Astrocyte of the spinal cord (primary cell): Measurements from ENCODE around the gene SSBP1.

Experiments
- DNase-seq: peaks from one replicate; pipeline ENCODE4 v3.0.0; 2011; ENCODE audit warnings: low read depth, low spot score
- H3K4me3 ChIP-seq: 2 replicates; pipeline ENCODE4 v1.5.1; 2011; ENCODE audit warnings: low read depth, mild to moderate bottlenecking, low read length, moderate library complexity
- in situ Hi-C: cut with HindIII; loops from 2 replicates; pipeline ENCODE4 v1.10.0; 2017; ENCODE audit warnings: low sequenced_read_pairs
- TF ChIP-seq, protein P1 (sequence below): IDR thresholded peaks from 2 replicates; pipeline ENCODE4 v1.5.1; 2012; ENCODE audit warnings: low read depth, mild to moderate bottlenecking, low read length, inconsistent platforms

SSBP1 gene

DNA sequence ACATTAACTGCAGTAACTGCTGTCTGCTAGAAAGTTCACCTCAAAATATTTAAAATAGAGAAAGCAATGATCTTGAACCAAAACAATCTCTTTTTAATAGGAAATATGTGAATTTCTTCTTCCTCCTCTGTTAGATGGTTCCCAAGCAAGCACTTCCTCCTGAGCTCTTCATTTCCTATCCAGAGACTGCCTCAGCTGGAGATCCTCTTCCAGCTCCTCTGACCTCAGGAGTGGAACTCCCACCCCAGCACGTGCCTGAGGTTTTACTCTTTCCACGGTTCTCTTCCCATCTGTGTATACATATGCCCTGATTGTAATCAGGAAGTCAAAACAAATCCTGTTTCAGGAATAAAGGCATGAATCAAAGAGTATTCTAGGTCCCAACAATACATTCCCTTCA is 41.8 kb upstream of the SSBP1 start:
- in situ Hi-C loops: no loop called here
- DNase-seq: no peak
- no peak overlapping the region for H3K4me3 ChIP-seq
- TF ChIP-seq, protein P1, sequence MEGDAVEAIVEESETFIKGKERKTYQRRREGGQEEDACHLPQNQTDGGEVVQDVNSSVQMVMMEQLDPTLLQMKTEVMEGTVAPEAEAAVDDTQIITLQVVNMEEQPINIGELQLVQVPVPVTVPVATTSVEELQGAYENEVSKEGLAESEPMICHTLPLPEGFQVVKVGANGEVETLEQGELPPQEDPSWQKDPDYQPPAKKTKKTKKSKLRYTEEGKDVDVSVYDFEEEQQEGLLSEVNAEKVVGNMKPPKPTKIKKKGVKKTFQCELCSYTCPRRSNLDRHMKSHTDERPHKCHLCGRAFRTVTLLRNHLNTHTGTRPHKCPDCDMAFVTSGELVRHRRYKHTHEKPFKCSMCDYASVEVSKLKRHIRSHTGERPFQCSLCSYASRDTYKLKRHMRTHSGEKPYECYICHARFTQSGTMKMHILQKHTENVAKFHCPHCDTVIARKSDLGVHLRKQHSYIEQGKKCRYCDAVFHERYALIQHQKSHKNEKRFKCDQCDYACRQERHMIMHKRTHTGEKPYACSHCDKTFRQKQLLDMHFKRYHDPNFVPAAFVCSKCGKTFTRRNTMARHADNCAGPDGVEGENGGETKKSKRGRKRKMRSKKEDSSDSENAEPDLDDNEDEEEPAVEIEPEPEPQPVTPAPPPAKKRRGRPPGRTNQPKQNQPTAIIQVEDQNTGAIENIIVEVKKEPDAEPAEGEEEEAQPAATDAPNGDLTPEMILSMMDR: no peak

DNA sequence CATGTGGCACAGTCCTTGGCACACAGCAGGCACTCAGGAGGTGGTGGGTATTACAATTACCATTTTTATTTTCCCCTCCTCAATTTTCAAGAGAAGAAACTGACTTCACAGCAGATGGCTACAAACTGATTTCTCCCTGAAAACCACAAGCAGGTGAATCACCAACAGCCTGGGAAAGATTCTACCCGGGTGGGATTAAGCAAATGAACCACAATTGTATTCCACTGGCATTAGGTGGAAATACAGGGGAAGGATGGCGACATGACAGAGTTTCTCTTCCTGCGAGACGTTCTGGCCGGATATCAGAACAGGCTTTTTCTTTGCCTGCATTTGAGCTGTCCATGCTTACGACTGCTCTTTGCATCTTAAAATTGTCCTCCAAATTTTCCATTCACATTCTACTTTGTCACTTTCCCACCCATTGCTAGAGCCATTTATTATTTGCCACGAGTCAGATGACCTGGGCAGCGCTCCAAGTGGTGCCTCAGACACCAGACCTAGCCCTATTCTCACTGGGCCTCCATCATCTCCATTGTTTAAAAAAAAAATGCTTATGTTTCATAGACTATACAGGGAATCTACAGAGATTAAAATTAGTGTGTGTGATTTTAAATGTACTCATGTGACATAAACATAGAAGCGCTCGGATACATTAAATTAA is 40.8 kb upstream of the SSBP1 start:
- TF ChIP-seq, protein P1: no peak
- peak; percentile 76 for DNase-seq
- in situ Hi-C loops: no loop called here
- no peak overlapping the region for H3K4me3 ChIP-seq

DNA sequence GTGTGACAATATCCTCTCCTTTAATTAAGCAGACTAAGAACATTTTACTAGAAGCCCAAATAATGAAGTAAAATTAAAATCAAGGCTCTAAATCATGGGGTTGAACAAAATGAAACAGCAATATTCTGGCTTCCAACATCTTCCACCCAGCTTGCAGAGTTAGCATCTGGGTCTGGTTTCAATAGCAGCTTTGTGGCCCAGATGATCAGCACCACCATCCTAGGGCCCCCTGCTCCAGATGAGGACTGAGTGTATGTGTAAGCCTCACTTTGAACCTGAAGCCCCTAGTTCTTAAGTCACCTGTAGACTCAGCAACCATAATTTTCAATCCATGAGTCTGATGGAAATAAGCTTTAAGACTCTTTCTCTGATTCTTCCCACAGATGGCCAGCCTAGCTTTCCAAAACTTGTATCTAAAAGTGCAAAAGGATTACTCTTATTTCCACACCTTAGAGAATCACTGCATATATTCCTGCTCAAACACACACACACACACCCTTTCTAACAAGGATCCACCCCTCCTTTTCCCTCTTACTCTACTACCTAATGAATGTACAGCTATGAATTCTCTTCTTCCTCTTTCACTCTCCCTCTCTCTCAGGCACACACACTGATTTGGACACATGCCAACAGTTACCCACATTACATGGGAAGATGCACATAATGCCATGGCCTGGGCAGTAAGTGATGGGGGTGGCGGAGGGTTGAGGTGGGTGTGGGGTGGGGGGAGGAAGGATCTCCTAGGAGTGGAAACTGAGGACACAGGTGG is 39.7 kb upstream of the SSBP1 start:
- in situ Hi-C loops: no loop called here
- DNase-seq: no peak
- H3K4me3 ChIP-seq: no peak overlapping the region
- TF ChIP-seq, protein P1: no peak

DNA sequence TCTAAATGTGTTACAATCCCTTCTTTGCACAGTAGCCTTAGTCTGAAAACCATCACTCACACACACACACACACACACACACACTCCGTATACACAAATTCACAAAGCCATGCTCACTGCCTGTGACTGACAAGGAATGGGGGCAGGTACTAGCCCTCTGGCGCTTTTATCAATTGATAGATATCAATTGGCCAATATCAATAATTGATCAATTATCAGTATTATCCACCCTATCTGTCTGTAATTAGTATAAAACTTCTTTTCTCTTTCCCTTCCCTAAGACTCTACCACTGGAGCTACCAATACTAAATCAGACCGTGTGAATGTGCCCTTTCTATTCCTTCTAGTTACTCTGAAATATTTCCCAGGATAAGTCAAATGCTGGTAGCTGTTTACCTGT is 38.3 kb upstream of the SSBP1 start:
- DNase-seq: no peak
- in situ Hi-C loops: no loop called here
- no peak overlapping the region for H3K4me3 ChIP-seq
- TF ChIP-seq, protein P1: no peak

DNA sequence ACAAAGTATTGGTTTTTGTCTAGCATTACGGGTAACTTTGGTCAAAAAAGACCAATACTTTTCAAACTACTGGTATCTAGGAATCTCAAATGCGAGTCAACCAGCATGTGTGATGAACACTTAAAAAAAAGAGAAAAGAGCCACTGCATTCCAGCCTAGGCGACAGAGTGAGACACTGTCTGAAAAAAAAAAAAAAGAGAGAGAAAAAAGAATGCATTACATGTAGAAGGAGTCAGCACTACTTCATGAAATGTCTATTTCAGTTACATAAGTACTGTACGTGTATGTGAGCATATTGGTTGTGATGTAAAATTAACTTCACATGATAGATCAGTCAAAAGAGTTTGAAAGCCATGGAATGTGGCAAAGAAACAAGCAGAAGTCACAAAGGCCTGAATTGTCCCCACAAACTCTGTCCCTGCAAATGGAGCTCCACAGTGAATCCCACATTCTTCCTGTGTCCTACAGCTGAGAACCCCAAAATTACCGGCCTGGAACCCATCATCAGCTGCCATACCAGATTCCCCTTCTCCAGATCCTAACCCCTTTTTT is 37.8 kb upstream of the SSBP1 start:
- H3K4me3 ChIP-seq: no peak overlapping the region
- TF ChIP-seq, protein P1: no peak
- in situ Hi-C loops: no loop called here
- DNase-seq: no peak

DNA sequence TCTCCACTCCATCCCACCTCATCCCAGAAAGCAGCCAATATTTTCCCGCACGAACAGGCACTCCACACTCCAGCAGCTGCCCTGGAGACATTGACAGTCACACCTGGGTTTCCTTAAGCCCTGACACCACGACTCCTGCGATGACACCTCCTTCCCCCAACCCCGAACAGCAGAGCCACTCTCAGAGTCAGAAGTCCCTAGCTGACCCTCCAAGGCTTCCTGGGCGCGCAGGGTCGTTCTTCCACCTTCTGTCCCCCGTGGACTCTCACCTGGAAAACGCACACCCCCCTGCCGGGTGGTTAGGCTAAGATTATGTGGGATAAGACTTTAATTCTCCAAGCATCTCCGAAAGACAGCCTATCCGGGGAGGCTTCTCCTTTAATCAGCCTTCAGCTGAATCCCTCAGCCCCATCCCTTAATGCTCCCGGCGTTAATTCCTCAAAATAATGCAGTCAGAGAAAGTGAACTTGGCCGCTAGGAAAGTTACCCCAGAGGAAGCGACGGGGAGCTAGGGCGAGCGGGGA is 37.2 kb upstream of the SSBP1 start:
- TF ChIP-seq, protein P1: no peak
- H3K4me3 ChIP-seq: peak overlapping the region; percentile 64
- DNase-seq: no peak
- in situ Hi-C loops: no loop called here
